HG02943 (cell line): ENCODE results near the gene MRAS.
"Not testable (repeated sequence)": the region's sequence is repeated elsewhere in the genome, so short reads cannot be mapped to it uniquely, and the experiment has no call there.

Experiments
- ATAC-seq: cut with Tn5 transposase; IDR thresholded peaks from one replicate; pipeline ENCODE4 v1.9.1; 2021; ENCODE audit warnings: mild to moderate bottlenecking, low read depth, moderate library complexity; ENCODE audit not compliant: unreplicated experiment

MRAS gene

GRCh38 chr3:138365253-138365555 lies 16.8 kb downstream of the MRAS start:
- ATAC-seq: no peak

- no peak for ATAC-seq
Observed at GRCh38 chr3:138366006-138366759, 17.8 kb downstream of the MRAS start.

- no peak for ATAC-seq
Observed at GRCh38 chr3:138367326-138367850, 19.0 kb downstream of the MRAS start.

GRCh38 chr3:138367911-138368310 lies 19.5 kb downstream of the MRAS start:
- no peak for ATAC-seq

GRCh38 chr3:138369151-138369900 lies 20.9 kb downstream of the MRAS start:
- ATAC-seq: no peak

GRCh38 chr3:138370321-138370720 lies 21.9 kb downstream of the MRAS start:
- no peak for ATAC-seq

GRCh38 chr3:138371070-138371965 lies 22.9 kb downstream of the MRAS start:
- peak; percentile 99 for ATAC-seq

- no peak for ATAC-seq
Observed at GRCh38 chr3:138373087-138373735, 24.8 kb downstream of the MRAS start.

- ATAC-seq: no peak
Observed at GRCh38 chr3:138373736-138374094, 25.3 kb downstream of the MRAS start.

GRCh38 chr3:138374573-138375134 lies 26.3 kb downstream of the MRAS start:
- no peak for ATAC-seq

- no peak for ATAC-seq
Observed at GRCh38 chr3:138375447-138375846, 27.1 kb downstream of the MRAS start.

GRCh38 chr3:138376663-138377062 lies 28.3 kb downstream of the MRAS start:
- no peak for ATAC-seq

- ATAC-seq: not testable (repeated sequence)
Observed at GRCh38 chr3:138377212-138377611, 28.8 kb downstream of the MRAS start.

GRCh38 chr3:138377804-138378203 lies 29.4 kb downstream of the MRAS start:
- no peak for ATAC-seq

GRCh38 chr3:138378331-138378730 lies 30.0 kb downstream of the MRAS start:
- no peak for ATAC-seq

GRCh38 chr3:138378990-138379389 lies 30.6 kb downstream of the MRAS start:
- ATAC-seq: no peak

GRCh38 chr3:138381413-138381901 lies 33.1 kb downstream of the MRAS start:
- no peak for ATAC-seq

- no peak for ATAC-seq
Observed at GRCh38 chr3:138381950-138382715, 33.8 kb downstream of the MRAS start.
